Esophagus squamous epithelium (tissue), 5 donors: ENCODE results near the gene PILRA. TPM values are rescaled to one million over a fixed set of nuclear protein-coding genes. Genes with fewer than 3 reads are reported as not detected.
"Not testable (repeated sequence)": the region's sequence is repeated elsewhere in the genome, so short reads cannot be mapped to it uniquely, and the experiment has no call there.

ENCODE experiments used
- DNase-seq: peaks from one replicate; lab custom pipeline; 2025; lab: John Stamatoyannopoulos, UW
- H3K27ac ChIP-seq, 4 donors: fragments of 200-600 bp; sonication (generic); one replicate each; pipeline ENCODE4 v1.5.1; 2016 to 2019; ENCODE audit warnings: mild to moderate bottlenecking in 1 of 4
- H3K27me3 ChIP-seq, 4 donors: fragments of 200-600 bp; sonication (generic); 1 replicate in 3 of 4; 2 replicates in 1 of 4; pipeline versions ENCODE4 v1.5.1 to v1.6.0; 2017 to 2021; ENCODE audit warnings: antibody characterized with exemption in 1 of 4
- H3K36me3 ChIP-seq, 3 donors: fragments of 200-600 bp; sonication (generic); one replicate each; pipeline ENCODE4 v1.5.1; 2016 to 2019
- H3K4me1 ChIP-seq, 3 donors: fragments of 200-600 bp; sonication (generic); one replicate each; pipeline ENCODE4 v1.5.1; 2017 to 2019
- H3K4me3 ChIP-seq, 4 donors: fragments of 200-600 bp; sonication (generic); 1 replicate in 3 of 4; 2 replicates in 1 of 4; pipeline ENCODE4 v1.5.1; 2016 to 2019; ENCODE audit warnings: mild to moderate bottlenecking in 2 of 4, moderate library complexity in 1 of 4
- H3K9me3 ChIP-seq, 3 donors: fragments of 200-600 bp; sonication (generic); one replicate each; pipeline ENCODE4 v1.5.1; 2016 to 2019
- POLR2A ChIP-seq, 4 donors: fragments of 450-650 bp; IDR thresholded peaks; one replicate each; pipeline ENCODE4 v1.6.1; 2017; ENCODE audit warnings: antibody characterized with exemption in 4 of 4, mild to moderate bottlenecking in 4 of 4, moderate library complexity in 3 of 4
- WGBS, 2 donors: methylation state at CpG; one replicate each; pipeline ENCODE4 v1.1.5; 2018; 5-methylcytosine and 5-hydroxymethylcytosine counted together
- intact Hi-C: fragments of 100-400 bp; cut with DNase I; formaldehyde crosslinking; loops from one replicate; pipeline ENCODE4 v1.15.0; 2022
- total RNA-seq, 4 donors: library from RNA; depleted of rRNA; stranded (reverse); fragments of >200 nt; gene quantifications; one replicate each; pipeline ENCODE4 v1.1.0, GENCODE V29; 2016
- TF ChIP-seq, protein P1 (sequence below), 6 experiments: fragments of 450-650 bp in 4 of 6; fragments of 200-600 bp in 2 of 6; sonication (generic) in 2 of 6; IDR thresholded peaks; one replicate each; pipeline ENCODE4 v1.5.1; 2016 to 2019; ENCODE audit warnings: antibody characterized with exemption in 6 of 6, mild to moderate bottlenecking in 4 of 6, moderate library complexity in 4 of 6
- donor health status: DM: yes; HTN: yes; CAD: no.

Gene PILRA
- total RNA-seq, 4 donors from 2014 or later: 0.61 to 5.0 (median 1.1) TPM

DNA sequence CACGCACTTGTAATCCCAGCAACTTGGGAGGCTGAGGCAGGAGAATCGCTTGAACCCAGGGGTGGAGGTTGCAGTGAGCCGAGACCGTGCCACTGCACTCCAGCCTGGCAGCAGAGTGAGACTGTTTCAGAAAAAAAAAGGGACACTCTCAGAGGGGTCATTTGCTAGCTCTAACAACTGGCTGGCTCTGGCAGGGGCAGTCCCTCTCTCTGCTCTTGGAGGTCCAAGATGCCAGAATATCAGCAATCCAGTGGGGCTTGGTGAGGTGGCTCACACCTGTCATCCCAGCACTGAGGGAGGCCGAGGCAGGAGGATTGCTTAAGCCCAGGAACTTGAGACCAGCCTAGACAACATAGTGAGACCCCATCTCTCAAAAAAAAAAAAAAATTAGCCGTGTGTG, 2.5 kb upstream of the PILRA start:
- no peak for TF ChIP-seq POLR2A (IDR thresholded peaks at IDR 0.05)
- TF ChIP-seq, protein P1, sequence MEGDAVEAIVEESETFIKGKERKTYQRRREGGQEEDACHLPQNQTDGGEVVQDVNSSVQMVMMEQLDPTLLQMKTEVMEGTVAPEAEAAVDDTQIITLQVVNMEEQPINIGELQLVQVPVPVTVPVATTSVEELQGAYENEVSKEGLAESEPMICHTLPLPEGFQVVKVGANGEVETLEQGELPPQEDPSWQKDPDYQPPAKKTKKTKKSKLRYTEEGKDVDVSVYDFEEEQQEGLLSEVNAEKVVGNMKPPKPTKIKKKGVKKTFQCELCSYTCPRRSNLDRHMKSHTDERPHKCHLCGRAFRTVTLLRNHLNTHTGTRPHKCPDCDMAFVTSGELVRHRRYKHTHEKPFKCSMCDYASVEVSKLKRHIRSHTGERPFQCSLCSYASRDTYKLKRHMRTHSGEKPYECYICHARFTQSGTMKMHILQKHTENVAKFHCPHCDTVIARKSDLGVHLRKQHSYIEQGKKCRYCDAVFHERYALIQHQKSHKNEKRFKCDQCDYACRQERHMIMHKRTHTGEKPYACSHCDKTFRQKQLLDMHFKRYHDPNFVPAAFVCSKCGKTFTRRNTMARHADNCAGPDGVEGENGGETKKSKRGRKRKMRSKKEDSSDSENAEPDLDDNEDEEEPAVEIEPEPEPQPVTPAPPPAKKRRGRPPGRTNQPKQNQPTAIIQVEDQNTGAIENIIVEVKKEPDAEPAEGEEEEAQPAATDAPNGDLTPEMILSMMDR (IDR thresholded peaks at IDR 0.05): no peak
- Histone ChIP-seq H3K4me3 (no peak overlapping the region), H3K27me3 (no peaks in the 10 kb centered on the region), H3K27ac (no peak overlapping the region), H3K36me3 (peaks cover 0 to 16% (median 0%) of the 10 kb centered on the region in 3 donors), H3K9me3 (no peaks in the 10 kb centered on the region), H3K4me1 (peaks cover 0 to 23% (median 0%) of the 10 kb centered on the region in 3 donors)
- 80 to 93% methylated on average over 6 of the region's 6 CpGs for WGBS, 2 donors
- DNase-seq: no peak
- intact Hi-C loops: no loop called here

DNA sequence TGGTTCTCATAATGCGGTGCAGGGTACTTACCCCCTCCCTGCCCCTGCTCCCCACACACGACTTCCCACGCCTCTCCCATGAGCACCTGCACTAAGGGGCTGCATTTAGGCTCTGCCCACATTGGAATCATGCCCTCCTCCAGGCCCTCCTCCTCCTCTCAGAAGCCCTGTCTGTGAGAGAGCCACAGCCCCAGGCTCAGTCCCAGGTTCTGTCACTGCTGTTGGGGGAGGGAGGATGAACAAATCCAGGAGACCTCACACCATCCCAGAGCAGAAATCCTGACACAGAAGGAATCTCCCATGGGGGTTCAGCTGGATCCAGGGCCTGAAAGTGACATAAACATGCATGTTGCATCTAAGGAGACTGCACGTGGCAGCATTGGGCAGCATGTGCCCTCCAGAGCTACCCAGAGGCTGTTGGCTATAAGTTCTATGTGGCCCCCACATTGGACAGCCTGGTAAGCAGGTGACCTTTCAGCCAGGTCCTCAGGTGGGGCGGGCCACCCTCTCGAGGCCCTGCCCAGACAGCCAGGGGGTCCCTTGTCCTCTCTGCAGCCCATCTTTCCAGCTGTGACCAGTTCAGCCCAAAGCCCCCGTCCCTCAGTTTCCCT, 1.6 kb upstream of the PILRA start:
- TF ChIP-seq, protein P1 (IDR thresholded peaks at IDR 0.05): no peak
- no peak for TF ChIP-seq POLR2A (IDR thresholded peaks at IDR 0.05)
- Histone ChIP-seq H3K27me3 (no peaks in the 10 kb centered on the region), H3K36me3 (peaks cover 0 to 14% (median 0%) of the 10 kb centered on the region in 3 donors), H3K9me3 (no peaks in the 10 kb centered on the region), H3K27ac (peak overlapping the region in 2 of 4 donors; percentile 6 to 16), H3K4me3 (no peak overlapping the region), H3K4me1 (peaks cover 0 to 15% (median 0%) of the 10 kb centered on the region in 3 donors)
- WGBS, 2 donors: 31 to 67% methylated on average over 3 of the region's 7 CpGs
- intact Hi-C loops: no loop called here
- no peak for DNase-seq

DNA sequence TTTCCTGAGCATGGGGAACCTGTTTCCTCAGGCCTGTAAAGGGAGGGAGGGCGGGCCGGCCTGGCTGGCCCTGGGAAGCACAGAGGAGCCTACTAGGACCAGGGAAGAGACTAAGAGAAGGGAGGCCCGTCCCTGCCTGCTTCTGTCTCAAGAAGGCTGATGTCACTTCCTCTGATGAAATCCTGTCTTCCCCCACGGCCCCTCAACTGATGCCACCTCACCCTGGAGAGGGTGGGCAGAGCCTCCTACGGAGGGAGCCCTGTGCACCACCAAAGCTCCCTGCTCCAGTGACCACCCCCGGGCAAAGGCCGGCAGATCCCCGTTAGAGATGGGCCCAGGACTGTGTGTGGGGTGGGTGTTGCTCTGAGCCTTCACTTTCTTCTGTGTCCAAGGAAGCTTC, 1.0 kb upstream of the PILRA start:
- H3K9me3 ChIP-seq: no peaks in the 10 kb centered on the region
- TF ChIP-seq POLR2A (IDR thresholded peaks at IDR 0.05): no peak
- TF ChIP-seq, protein P1 (IDR thresholded peaks at IDR 0.05): no peak
- intact Hi-C loops: no loop called here
- H3K4me1 ChIP-seq: peaks cover 0 to 15% (median 0%) of the 10 kb centered on the region in 3 donors
- H3K36me3 ChIP-seq: peaks cover 0 to 8% (median 0%) of the 10 kb centered on the region in 3 donors
- H3K27ac ChIP-seq: peak overlapping the region in 3 of 4 donors; percentile 6 to 73 (median 29)
- H3K27me3 ChIP-seq: no peaks in the 10 kb centered on the region
- H3K4me3 ChIP-seq: no peak overlapping the region
- 93% methylated on average over 2 of the region's 8 CpGs; no CpG with 5 or more reads in 1 of the 2 donors for WGBS, 2 donors
- no peak for DNase-seq

DNA sequence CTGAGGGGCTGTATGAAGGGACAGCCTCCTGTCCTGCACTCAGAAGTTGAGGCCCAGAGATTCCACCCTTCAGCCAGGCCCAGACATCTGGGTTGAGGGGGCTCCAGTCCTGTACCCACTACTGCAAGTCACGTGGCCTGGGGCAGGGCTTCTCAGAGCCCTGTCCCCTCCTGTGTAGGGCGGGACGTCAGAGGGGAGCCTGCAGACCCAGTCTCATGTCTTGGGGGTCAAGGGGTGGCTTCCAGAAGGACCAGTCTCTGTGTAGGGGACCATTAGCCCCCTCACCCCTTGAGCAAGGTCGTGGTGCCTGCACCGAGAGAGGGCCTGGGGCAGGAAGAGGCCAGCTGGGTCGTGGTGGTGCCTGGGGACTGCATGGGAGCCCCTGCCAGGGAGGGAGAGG, 593 bp upstream of the PILRA start:
- no peak for DNase-seq
- Histone ChIP-seq H3K27me3 (no peaks in the 10 kb centered on the region), H3K27ac (peak overlapping the region in 3 of 4 donors; percentile 6 to 73 (median 29)), H3K4me3 (no peak overlapping the region), H3K4me1 (peaks cover 0 to 15% (median 0%) of the 10 kb centered on the region in 3 donors), H3K36me3 (peaks cover 0 to 4% (median 0%) of the 10 kb centered on the region in 3 donors), H3K9me3 (no peaks in the 10 kb centered on the region)
- 0% methylated on average over 1 of the region's 6 CpGs; no CpG with 5 or more reads in 1 of the 2 donors for WGBS, 2 donors
- intact Hi-C loops: no loop called here
- TF ChIP-seq, protein P1 (IDR thresholded peaks at IDR 0.05): no peak
- no peak for TF ChIP-seq POLR2A (IDR thresholded peaks at IDR 0.05)

DNA sequence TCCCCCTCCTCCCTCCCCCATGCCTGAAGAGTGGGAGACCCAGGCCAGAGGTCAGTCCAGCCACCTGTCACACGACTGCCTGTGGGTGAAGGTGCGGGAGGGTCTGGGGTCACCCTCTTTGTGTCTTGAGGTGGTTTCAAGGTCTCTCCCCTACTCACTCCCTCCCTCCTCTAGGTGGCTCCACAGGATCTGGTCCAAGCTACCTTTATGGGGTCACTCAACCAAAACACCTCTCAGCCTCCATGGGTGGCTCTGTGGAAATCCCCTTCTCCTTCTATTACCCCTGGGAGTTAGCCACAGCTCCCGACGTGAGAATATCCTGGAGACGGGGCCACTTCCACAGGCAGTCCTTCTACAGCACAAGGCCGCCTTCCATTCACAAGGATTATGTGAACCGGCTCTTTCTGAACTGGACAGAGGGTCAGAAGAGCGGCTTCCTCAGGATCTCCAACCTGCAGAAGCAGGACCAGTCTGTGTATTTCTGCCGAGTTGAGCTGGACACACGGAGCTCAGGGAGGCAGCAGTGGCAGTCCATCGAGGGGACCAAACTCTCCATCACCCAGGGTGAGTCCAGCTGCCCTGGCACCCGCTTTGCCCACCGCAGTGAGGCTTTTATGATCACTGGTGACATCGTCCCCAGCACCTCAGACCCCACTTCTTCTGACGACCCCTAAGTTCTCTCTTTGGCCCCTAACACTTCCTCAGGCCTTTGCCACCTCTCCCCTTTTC, 747 bp downstream of the PILRA start:
- H3K4me3 ChIP-seq: peak overlapping the region in 2 of 4 donors; percentile 20 to 39
- peak overlapping the region in 2 of 4 donors; percentile 29 to 73 for H3K27ac ChIP-seq
- H3K9me3 ChIP-seq, H3K27me3 ChIP-seq, H3K36me3 ChIP-seq, intact Hi-C loops, DNase-seq: not testable (repeated sequence)
- peaks cover 0 to 15% (median 0%) of the 10 kb centered on the region in 3 donors for H3K4me1 ChIP-seq
- WGBS, 2 donors: 79 to 89% methylated on average over 7 to 10 of the region's 15 CpGs
